ENCODE measurements around the gene MYOF. TPM values are rescaled to one million over a fixed set of nuclear protein-coding genes. Genes with fewer than 3 reads are reported as not detected.
A peak's percentile ranks its signal among the peaks of the same experiment; 100 is the strongest.
"Not testable (repeated sequence)": the region's sequence is repeated elsewhere in the genome, so short reads cannot be mapped to it uniquely, and the experiment has no call there.

MYOF gene
- total RNA-seq, 2 donors from 2014 or later, result 84.4 to 85.0 TPM

DNA sequence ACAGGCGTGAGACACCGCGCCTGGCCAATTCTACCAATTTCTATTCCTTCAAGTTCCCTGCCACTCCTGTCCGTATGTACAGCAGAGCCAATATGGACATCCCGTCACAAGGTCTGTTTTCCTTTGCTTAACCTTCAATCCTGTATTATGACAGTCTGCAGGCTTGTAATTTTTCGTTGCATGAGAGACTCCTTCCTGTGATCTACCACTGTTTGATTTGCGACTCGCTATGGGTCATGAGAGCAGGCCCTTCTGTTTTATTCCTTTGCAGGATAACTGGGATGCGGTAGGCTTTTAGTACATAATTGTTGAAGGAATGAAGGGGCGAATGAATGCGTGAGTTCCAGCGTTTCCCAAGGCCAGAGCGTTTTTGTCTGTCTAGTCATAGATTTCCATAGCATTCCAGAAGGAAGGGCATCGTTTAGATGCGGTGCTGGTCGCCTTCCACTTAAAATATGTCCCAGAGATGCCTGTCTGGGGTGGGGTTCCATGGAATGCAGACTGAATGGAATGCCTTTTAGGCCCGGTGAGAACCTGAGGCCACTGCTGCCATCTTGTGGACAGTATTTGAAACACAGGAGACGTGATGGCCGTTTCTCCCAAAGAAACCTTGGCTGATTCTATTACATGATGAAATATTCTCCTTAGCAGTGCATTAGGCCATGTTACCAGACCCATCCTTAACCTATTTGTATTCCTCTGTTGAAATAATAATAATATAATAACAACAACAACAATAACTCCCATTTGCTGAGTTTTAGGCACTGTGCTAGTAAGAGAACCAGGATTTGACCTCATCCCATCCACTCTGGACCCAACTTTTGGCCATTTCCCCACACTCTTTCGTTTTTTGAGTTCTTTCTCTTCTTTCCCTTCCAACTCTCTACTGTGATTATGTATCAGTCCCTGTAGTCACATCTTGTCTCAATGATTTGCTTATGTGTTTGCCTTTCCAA is 193.2 kb downstream of the MYOF start:
- DNase-seq (ENCODE audit: low spot score), result peak; percentile 69
- TF ChIP-seq POLR2A (IDR thresholded peaks at IDR 0.05) (no peak), POLR2AphosphoS5 (IDR thresholded peaks at IDR 0.05) (peak; percentile 53)
- TF ChIP-seq, protein P1, sequence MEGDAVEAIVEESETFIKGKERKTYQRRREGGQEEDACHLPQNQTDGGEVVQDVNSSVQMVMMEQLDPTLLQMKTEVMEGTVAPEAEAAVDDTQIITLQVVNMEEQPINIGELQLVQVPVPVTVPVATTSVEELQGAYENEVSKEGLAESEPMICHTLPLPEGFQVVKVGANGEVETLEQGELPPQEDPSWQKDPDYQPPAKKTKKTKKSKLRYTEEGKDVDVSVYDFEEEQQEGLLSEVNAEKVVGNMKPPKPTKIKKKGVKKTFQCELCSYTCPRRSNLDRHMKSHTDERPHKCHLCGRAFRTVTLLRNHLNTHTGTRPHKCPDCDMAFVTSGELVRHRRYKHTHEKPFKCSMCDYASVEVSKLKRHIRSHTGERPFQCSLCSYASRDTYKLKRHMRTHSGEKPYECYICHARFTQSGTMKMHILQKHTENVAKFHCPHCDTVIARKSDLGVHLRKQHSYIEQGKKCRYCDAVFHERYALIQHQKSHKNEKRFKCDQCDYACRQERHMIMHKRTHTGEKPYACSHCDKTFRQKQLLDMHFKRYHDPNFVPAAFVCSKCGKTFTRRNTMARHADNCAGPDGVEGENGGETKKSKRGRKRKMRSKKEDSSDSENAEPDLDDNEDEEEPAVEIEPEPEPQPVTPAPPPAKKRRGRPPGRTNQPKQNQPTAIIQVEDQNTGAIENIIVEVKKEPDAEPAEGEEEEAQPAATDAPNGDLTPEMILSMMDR (IDR thresholded peaks at IDR 0.05), result peak; percentile 29 to 89 (median 85)
- H3K27me3 ChIP-seq (replicated peaks; ENCODE audit: insufficient read depth), result no peaks in the 10 kb centered on the region
- H3K36me3 ChIP-seq, result no peaks in the 10 kb centered on the region
- H3K27ac ChIP-seq, result no peak overlapping the region
- no peak overlapping the region for H3K4me3 ChIP-seq
- intact Hi-C loops (cut with DNase I), result loop anchor here (5.0 kb wide), 1 partner anchor 207 kb away; no protein-coding TSS in a partner anchor
- WGBS, result 55% methylated on average over 20 of the region's 20 CpGs
- no peaks in the 10 kb centered on the region for H3K9me3 ChIP-seq
- H3K4me1 ChIP-seq (replicated peaks), result no peaks in the 10 kb centered on the region

DNA sequence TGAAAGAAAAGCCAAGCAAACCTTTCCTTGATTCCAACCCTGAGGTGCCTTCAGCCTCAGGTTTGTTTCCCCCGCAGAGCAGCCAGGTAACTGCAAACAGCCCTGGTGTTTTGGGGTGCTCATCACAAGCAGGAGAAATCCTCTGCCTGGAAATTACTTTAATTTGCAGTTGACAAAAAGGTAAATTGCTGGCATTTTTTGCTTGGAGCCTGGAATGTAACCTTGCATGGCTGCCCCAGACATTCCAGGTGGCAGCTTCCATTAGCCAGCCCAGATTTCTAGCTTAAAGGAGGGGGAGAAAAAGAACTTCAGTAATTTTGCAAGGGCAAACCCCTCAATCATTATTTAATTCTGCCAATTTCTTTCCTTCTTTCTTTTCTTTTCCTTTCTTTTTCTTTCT is 194.4 kb downstream of the MYOF start:
- H3K4me3 ChIP-seq, result no peak overlapping the region
- no peaks in the 10 kb centered on the region for H3K4me1 ChIP-seq (replicated peaks)
- DNase-seq (ENCODE audit: low spot score), result no peak
- WGBS, result 86% methylated on average over 1 of the region's 1 CpG
- no peak overlapping the region for H3K27ac ChIP-seq
- no peak for TF ChIP-seq POLR2AphosphoS5 (IDR thresholded peaks at IDR 0.05)
- TF ChIP-seq, protein P1 (IDR thresholded peaks at IDR 0.05), result no peak
- TF ChIP-seq POLR2A (IDR thresholded peaks at IDR 0.05), result no peak
- intact Hi-C loops (cut with DNase I), result loop anchor here (5.0 kb wide), 1 partner anchor 205 kb away; no protein-coding TSS in a partner anchor
- no peaks in the 10 kb centered on the region for H3K36me3 ChIP-seq
- no peaks in the 10 kb centered on the region for H3K9me3 ChIP-seq
- H3K27me3 ChIP-seq (replicated peaks; ENCODE audit: insufficient read depth), result no peaks in the 10 kb centered on the region

GRCh38 chr10:93284246-93284645 is 197.9 kb downstream of the MYOF start:
- H3K4me1 ChIP-seq (replicated peaks); H3K9me3 ChIP-seq; intact Hi-C loops (cut with DNase I); H3K27me3 ChIP-seq (replicated peaks; ENCODE audit: insufficient read depth); DNase-seq (ENCODE audit: low spot score); H3K4me3 ChIP-seq; H3K27ac ChIP-seq; H3K36me3 ChIP-seq: not testable (repeated sequence)
- 90% methylated on average over 11 of the region's 11 CpGs for WGBS

DNA sequence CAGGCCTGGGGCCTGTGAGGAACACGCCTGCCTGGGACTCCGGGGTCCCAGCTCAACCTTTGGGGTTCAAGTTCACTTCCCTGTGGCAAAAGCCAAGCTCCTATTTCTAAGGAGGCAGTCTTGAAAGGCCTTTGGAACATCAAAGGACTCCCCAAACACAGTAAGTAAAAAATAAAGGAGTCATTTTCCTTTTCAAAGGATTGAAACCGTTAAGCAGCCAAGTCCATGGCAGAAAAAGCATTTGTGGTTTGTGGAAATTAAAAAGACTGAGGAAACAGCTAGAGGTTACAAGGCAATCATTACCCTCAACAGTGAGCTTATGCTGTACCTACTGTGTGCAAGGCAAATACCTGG is 200.8 kb downstream of the MYOF start:
- no peak overlapping the region for H3K4me3 ChIP-seq
- H3K27ac ChIP-seq, result no peak overlapping the region
- H3K36me3 ChIP-seq, result no peaks in the 10 kb centered on the region
- intact Hi-C loops (cut with DNase I), result no loop called here
- no peak for TF ChIP-seq POLR2AphosphoS5 (IDR thresholded peaks at IDR 0.05)
- TF ChIP-seq, protein P1 (IDR thresholded peaks at IDR 0.05), result no peak
- TF ChIP-seq POLR2A (IDR thresholded peaks at IDR 0.05), result no peak
- WGBS, result 80% methylated on average over 3 of the region's 3 CpGs
- H3K4me1 ChIP-seq (replicated peaks), result no peaks in the 10 kb centered on the region
- no peaks in the 10 kb centered on the region for H3K27me3 ChIP-seq (replicated peaks; ENCODE audit: insufficient read depth)
- no peak for DNase-seq (ENCODE audit: low spot score)
- H3K9me3 ChIP-seq, result no peaks in the 10 kb centered on the region

DNA sequence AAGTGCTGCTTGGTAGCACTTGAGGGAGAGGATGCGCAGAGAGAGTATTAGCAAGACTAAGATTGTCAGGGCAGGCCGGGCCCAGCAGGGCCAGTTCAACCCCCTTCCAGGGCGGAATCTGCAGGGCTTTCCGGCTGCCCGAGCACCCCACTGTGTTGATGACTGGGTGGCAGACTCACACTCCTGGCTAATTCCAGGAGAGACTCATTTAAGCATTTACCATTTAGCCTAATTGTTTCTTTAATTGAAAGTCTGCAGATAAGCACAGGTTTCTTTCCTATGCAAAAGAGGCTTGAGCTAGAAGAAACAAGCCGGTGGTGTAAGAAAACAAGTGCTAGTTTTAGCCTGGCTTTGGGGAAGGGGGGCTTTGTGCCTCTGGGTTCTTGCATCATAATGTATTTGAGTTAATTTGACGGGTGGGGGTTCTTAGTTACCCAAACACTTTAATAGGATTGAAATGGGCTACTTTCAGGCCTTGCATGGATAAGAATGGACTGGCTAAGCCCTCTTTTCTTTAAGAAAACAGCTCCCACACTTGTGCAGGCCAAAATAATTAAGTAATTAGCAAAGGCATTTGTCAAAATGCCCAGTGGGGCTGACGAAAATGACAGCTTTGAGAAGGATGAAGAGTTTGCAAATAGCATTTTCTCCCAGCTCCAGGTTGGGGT is 201.3 kb downstream of the MYOF start:
- Histone ChIP-seq H3K27me3 (replicated peaks; ENCODE audit: insufficient read depth) (no peaks in the 10 kb centered on the region), H3K36me3 (no peaks in the 10 kb centered on the region), H3K4me3 (no peak overlapping the region), H3K9me3 (no peaks in the 10 kb centered on the region), H3K4me1 (replicated peaks) (no peaks in the 10 kb centered on the region), H3K27ac (no peak overlapping the region)
- TF ChIP-seq POLR2A (IDR thresholded peaks at IDR 0.05), result no peak
- TF ChIP-seq, protein P1 (IDR thresholded peaks at IDR 0.05), result no peak
- TF ChIP-seq POLR2AphosphoS5 (IDR thresholded peaks at IDR 0.05), result no peak
- WGBS, result 77% methylated on average over 8 of the region's 8 CpGs
- intact Hi-C loops (cut with DNase I), result no loop called here
- DNase-seq (ENCODE audit: low spot score), result no peak
